Fibroblast of villous mesenchyme (primary cell): ENCODE data around the gene SH2D1B. TPM values are rescaled to one million over a fixed set of nuclear protein-coding genes. Genes with fewer than 3 reads are reported as not detected.

Experiments
- DNase-seq: peaks from one replicate; pipeline ENCODE4 v3.0.0-alpha.2; 2010; ENCODE audit warnings: low read depth
- H3K4me3 ChIP-seq: 2 replicates; pipeline ENCODE4 v1.5.1; 2011; ENCODE audit warnings: low read depth, mild to moderate bottlenecking, low read length
- total RNA-seq: library from RNA; depleted of rRNA; stranded (reverse); fragments of >200 nt; gene quantifications from 2 replicates; pipeline ENCODE4 v1.2.3, GENCODE V29; 2012
- TF ChIP-seq, protein P1 (sequence below): IDR thresholded peaks from 2 replicates; pipeline ENCODE4 v1.5.1; 2012; ENCODE audit warnings: low read depth, mild to moderate bottlenecking, low read length; ENCODE audit not compliant: insufficient read depth

SH2D1B gene
- total RNA-seq, 1 donor: not detected

DNA sequence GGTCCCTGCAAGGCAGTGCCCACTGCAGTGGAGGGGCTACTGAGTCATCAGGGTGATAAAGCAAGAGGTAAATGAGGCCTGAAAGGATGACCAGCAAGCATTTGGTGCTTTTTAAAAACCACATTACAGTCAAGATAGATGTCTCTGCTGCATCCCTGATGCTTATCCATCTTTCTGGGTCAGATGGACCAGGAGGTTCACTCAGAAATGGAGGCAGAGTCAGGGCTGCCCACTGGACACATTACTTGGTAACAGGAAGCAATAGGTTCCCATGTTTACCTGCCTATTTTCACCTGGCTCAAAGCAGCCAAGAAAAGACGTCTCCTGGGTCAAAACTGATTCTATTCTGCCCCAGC lies 38.9 kb downstream of the SH2D1B start:
- no peak overlapping the region for H3K4me3 ChIP-seq
- no peak for DNase-seq
- TF ChIP-seq, protein P1, sequence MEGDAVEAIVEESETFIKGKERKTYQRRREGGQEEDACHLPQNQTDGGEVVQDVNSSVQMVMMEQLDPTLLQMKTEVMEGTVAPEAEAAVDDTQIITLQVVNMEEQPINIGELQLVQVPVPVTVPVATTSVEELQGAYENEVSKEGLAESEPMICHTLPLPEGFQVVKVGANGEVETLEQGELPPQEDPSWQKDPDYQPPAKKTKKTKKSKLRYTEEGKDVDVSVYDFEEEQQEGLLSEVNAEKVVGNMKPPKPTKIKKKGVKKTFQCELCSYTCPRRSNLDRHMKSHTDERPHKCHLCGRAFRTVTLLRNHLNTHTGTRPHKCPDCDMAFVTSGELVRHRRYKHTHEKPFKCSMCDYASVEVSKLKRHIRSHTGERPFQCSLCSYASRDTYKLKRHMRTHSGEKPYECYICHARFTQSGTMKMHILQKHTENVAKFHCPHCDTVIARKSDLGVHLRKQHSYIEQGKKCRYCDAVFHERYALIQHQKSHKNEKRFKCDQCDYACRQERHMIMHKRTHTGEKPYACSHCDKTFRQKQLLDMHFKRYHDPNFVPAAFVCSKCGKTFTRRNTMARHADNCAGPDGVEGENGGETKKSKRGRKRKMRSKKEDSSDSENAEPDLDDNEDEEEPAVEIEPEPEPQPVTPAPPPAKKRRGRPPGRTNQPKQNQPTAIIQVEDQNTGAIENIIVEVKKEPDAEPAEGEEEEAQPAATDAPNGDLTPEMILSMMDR: no peak

DNA sequence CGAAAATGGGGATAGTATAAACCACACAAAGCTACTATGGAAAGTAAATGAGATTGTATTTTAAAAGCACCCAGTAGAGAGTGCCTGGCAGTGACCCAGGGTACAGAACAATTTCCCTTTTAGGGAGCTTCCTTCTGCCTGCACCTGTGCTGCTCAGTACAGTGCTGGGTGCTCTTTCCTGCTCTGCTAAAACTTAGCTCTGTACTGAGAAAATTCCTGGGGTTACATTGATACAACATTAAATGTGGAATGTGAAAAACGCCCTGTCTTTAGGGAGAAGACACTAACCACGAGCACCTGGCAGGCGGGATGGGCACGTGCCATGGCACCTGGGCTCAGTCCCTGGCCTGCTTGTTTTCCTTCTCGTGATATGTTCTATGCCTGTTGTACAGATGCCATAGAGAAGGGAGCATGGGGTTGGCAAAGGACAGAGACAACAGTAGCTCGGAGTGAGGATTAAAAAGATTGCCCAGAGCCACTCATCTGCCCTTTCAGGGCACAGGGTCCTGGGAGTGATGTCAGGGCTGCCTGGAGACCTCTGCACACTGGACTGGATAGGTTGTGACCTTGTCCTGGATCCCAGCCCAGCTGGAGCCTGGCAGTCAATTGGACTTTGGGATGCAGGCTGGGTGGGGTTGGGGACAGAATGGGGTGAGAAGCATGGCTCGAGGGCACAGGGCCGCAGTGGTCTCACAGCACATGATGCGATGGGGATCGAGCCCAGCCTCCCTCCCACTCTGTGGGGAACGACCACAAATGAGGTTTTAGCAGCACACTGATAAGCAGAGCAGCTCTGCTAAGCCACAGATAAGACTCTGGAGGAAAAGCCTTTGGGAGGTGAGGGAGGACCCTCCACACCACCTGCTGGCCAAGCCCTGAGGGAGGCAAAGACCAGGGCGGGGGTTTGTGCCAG lies 39.5 kb downstream of the SH2D1B start:
- TF ChIP-seq, protein P1: no peak
- no peak for DNase-seq
- no peak overlapping the region for H3K4me3 ChIP-seq

DNA sequence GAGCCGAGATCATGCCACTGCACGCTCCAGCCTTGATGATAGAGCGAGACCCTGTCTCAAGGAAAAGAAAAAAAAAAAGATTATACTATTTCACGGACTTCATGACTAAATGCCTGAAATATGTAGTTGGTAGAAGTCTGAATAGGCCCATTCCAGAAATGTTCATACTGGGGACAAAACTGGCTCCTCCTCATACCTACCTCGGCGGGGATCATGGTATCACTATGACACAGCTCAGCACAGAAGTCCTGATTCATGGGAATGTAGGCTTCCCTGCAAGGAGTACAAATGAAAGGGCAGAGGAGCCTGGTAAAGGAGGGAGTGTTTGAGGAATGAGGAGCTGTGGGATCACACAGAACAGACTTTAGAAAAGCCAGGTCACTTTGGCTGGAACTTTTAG lies 40.3 kb downstream of the SH2D1B start:
- H3K4me3 ChIP-seq: no peak overlapping the region
- DNase-seq: no peak
- TF ChIP-seq, protein P1: no peak

DNA sequence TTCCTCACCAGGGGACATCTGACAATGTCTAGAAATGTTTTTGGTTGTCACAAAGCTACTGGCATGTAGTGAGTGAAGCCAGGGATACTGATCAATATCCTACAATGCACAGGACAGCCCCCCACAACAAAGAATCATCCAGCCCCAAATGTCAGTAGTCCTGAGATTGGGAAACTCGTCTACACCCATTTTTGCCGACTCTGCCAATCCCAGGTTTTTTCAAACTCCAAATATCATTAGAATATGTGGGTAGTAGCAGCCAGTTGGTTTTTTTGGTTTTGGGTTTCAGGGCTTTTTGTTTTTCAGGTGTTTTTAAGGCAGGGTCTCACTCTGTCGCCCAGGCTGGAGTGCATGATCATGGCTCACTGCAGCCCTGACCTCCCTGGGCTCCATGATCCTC lies 41.2 kb downstream of the SH2D1B start:
- no peak overlapping the region for H3K4me3 ChIP-seq
- no peak for DNase-seq
- TF ChIP-seq, protein P1: no peak

DNA sequence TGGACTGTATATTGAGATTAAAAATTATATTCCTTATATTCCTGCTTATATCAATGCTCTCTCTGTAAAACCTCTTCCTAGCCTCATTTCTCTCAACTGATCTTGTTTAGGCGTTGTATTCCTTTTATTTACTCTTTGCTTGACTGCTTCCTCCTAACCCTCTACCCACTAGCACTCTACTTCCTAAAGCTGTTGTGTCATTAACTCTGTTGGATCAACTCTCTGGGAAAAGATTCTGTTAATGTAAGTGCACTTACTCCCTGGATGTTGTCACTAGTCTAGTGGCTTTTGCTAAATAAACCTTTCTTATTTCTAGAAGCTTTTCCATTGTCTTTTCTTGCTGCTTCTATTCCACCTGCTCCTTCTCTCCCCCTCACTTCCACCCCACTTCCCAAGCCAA lies 41.8 kb downstream of the SH2D1B start:
- H3K4me3 ChIP-seq: no peak overlapping the region
- DNase-seq: no peak
- TF ChIP-seq, protein P1: no peak

DNA sequence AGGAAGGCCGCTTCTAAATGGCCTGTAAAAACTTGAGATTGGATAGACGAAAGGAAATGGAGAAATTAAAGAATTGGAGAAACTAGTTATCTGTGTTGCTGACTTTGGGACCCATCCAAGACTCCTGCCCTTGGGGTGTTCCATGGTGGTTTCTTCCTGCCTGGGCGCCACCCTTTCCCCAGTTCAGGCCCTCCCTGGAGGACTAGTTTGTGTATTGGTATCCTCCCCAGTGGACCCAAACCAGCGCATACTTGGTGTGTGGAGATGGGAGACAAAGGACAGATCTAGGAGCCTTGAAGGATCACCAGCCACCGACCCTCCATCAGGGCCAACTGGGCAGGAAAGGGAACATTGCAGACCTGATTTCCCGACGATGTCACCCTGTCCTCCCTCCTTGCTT lies 42.4 kb downstream of the SH2D1B start:
- no peak overlapping the region for H3K4me3 ChIP-seq
- DNase-seq: no peak
- TF ChIP-seq, protein P1: no peak

DNA sequence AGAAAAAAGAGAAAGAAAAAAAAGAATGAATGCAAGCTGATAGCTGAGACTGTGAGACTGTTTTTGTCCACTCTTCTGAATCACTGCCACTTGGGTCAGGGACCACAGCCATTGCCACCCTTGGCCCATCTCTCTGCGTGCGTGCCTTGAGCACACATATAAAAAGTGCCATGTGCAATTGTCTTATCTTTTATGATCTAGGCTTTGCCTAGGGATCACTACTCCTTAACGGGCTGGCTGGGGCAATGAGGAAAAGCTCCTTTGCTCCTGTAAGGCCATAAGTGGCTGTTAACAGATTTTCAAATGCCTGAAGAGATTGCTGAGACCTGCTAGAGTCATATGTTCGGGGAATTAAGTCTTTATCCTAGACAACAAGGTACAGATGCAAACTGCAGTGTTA lies 43.5 kb downstream of the SH2D1B start:
- DNase-seq: no peak
- no peak overlapping the region for H3K4me3 ChIP-seq
- TF ChIP-seq, protein P1: no peak
